Activated CD4-positive, alpha-beta T cell treated with anti-CD3 and anti-CD28 coated beads for 1 hour (primary cell): ENCODE measurements around the gene CCDC57.

Experiments used
- DNase-seq: peaks from one replicate; pipeline ENCODE4 v3.0.0-alpha.2; 2020

CCDC57 gene

DNA sequence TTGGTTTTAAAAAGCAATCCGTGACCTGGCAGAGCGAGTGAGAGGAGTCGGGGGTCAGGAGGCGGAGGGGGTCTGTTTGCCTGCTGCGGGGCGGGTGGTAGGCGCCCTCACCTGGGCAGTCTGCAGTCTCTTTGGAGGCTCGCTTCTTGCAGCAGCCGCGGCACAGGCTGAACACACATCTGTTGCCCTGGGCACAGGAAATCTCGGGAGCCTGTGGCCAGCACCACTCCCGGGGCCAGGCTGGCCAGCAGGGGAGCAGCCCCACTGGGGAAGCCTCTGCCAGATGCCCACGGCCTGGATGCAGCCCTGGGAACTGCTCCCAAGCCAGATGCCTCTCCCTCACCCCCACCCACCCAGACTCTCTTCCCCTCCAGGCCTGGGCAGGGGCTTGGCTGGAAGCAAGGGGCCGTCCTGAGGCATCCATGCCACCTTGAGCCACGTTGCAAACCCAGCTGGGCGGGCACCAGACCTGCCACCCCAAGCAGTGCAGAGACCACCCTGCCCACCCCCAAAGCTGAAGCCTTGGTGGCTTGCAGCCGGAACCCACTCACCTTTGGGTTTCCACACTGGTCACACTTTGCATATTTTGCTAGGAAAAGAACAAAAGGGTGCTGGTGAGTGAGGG lies 154.3 kb downstream of the CCDC57 start:
- no peak for DNase-seq

DNA sequence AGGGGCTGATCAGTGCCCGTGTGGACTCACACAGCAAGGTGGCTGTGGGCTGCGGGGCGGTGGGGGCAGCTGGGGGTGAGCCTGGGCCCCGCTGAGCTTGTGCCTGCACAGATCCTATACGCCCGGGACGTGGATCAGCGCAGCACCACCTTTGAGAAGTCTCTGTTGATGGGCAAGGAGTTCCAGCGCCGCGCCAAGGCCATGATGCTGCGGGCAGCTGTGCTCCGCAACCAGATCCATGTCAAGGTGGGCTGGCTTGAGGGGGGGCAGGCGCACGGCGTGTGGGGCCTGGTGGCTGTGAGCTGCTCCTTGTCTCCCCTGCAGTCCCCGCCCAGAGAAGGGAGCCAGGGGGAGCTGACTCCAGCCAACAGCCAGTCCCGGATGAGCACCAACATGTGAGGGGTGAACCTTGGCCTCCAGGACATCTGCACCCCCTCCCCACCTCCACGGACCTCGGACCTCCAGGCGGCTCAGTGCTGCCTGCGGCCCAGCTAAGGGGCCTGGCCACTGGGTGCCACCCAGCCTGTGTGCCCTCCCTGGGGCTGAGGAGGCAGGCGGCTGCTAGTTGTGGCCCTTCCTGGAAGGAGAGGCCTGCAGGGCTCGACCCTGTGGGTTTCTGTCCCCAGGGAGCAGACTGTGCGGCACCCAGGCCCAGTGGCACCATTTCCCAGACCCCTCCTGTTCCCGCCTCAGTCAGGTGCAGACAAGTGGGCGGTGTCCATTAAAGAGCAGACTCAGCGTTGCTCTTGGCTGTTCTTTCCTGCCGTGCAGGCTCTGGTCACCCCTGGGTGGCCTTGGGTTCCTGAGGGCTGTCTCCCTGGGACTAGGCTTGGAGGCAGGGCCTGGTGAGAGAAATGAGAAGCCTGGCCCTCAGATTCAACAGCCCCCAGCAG lies 155.7 kb downstream of the CCDC57 start:
- no peak for DNase-seq

DNA sequence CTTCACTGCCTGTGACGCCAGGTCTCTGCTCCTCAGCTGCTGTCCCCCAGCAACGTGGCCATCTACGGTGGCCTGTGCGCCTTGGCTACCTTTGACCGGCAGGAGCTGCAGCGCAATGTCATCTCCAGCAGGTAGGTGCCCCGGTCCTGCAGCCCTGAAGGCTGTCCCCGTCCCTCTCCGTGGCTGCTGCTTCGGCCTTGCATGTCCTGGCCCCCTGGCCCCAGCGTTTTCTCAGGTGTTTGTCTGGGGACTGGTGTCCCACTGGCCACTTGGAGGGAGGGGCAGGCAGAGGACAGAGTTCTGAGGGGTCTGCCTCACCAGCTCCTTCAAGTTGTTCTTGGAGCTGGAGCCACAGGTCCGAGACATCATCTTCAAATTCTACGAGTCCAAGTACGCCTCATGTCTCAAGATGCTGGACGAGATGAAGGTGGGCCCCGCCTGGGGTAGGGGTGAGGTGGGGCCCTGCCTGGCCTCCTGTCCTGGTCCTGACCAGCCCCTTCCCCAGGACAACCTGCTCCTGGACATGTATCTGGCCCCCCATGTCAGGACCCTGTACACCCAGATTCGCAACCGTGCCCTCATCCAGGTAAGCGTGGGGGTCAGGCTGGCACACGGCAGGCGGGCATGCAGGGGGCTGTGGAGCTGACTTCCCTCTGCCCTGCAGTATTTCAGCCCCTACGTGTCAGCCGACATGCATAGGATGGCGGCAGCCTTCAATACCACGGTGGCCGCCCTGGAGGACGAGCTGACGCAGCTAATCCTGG lies 156.5 kb downstream of the CCDC57 start:
- DNase-seq: no peak

DNA sequence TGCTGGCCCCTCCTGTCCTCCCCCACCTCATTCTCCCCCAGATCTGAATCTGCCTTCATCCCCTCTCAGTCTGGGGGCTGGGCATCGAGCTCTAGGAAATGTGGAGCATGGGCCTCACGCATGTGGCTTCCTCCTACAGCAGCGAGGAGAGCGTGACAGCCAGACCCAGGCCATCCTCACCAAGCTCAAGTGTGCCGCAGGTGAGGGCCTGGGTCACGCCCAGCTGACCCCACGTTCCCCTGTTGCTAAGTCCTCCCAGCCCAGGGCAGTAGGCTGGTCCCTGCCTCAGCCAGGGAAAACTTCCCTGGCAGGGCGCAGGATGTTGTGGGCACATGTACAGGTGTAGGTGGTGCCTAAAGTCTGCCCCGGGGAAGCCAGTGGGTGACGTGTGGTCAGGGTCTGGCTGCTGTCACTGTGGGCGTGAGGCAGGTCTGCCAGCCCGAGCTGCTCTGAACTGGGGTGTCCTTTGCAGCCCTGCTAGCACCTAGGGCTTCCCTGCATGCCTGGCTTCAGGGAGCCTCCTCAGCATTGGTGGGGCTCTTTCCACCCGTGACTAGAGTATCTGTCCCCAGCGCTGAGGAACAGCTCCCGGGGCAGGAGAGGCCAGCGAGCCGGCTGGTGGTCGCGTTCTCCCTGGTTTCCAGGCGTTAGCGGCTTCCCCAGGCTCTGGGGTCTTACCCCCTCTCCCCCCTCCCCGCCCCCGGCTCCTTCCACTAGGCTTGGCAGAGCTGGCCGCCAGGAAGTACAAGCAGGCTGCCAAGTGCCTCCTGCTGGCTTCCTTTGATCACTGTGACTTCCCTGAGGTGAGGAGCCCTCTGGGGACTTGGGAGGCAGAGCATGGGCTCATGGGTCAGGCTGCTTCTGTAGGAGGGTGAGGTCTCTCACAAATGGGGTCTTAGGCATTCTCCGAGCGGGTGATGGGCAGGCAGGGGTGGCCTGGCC lies 157.3 kb downstream of the CCDC57 start:
- DNase-seq: no peak

DNA sequence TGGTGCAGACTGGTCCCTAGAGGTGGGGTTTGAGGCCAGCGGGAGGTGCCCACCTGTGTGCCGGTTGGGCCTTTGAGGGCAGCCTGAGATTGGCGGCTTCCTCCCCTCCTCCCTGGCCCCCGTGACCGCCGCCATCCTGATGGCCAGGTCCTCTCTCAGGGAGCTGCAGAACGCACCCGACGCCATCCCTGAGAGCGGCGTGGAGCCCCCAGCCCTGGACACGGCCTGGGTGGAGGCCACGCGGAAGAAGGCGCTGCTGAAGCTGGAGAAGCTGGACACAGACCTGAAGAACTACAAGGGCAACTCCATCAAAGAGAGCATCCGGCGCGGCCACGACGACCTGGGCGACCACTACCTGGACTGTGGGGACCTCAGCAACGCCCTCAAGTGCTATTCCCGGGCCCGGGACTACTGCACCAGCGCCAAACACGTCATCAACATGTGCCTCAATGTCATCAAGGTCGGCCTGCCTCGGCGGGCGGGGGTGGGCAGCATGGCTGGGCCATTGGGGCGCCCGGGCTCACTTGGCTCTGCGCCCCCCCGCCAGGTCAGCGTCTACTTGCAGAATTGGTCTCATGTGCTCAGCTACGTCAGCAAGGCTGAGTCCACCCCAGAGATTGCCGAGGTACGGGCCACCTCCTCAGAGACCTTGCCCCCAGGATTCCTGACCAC lies 158.2 kb downstream of the CCDC57 start:
- no peak for DNase-seq

DNA sequence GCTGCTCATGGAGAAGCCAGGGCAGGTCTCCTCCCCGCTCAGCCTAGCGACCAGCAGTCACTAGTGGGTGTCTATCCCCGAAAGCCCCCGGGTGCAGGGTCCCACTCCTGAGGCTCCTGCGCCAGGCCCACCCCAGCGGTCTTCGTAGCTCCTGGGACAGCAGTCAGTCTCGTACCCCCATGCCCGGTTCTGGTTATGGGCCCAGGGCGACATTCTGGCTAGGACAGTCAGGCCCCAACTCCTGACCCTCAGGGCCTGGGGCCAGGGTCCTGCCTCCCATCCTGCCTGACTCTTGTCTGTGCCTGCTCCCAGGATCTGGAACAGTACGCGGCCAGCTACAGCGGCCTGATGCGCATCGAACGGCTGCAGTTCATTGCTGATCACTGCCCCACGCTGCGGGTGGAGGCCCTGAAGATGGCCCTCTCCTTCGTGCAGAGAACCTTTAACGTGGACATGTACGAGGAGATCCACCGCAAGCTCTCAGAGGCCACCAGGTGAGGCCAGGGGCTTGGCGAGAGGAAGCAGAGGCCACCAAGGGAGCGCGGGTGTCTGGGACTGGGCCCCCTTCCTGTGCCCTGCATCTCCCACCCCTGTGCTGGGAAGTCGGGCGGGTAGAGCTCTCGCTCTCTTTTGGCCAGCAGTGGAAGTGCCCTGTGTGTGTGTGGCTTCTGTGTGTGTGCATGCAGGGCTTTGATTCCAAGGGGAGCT lies 158.9 kb downstream of the CCDC57 start:
- DNase-seq: no peak

DNA sequence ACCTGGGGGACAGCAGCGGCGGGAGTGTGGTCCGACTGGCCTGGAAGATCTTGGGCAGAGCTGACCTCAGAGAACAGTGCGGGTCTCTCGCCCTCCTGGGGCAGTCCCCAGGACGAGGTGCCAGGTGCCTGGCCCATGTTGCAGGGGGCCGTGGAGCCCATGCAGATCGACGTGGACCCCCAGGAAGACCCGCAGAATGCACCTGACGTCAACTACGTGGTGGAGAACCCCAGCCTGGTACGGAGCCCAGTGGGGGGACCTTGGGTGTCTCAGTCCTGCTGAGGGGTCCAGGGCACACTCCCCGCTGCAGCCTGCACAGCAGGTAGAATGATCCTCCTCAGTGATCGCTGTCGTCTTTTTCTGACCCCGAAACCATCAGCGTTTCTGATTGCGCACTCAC lies 159.5 kb downstream of the CCDC57 start:
- no peak for DNase-seq

DNA sequence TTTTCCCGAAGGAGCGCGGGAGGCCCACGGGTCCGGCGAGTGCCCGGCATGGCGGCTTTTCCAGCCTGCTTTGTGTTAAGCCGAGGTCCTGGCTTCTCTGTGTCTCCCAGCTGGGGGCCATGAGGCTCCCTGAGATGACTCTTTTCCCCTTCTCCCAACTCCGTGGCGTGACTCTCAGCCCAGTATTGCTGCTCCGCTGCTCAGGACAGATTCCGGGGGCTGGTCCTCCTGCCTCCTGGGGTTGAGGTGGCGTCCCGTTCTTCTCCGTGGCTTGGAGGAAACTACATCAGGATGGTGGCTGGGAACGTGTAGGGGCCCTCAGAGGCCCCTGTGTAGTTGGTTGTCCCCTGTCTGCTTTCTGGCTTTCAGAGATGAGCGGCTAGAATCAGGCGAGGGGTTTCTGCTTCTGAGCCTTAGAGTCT lies 160.0 kb downstream of the CCDC57 start:
- DNase-seq: no peak

DNA sequence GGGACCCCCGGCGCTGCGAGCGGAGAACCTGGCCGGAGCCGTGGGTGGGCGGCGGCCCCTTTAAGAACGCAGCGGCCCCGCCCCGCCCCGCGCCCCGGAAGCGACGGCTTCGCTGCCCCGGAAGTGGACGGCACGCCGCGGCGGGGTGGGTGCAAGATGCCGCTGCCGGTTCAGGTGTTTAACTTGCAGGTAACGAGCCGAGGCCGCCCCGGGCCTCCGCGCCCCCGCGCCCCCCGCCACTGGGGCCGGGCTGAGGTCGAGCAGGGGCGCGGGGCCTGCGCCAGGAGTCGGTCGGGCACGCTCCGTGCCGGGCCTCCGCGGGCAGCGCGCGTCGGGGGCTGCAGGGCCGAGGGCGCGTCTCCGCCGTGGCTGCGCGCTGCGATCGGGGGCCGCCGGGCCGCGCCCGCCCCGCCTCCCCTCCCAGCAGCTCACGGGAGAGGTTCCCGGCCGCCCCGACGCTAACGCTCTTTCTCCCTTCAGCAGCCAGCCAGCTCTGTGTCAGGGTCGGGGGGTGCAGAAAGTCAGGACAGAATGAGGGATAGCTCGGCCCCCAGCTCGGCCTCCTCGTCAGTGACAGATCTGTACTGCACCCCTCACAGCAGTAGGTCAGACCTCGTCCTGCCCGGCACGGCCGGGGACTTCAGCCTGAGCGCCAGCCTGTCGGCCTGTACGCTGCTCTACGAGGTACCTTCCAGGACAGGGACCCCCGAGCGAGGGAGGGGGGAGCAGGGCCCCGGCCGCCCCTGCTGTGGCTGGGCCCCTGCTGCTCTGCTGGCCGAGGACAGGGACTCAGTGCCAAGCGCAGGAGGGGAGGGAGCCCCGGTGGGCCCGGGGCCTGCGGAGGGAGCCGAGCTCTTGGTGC lies 160.6 kb downstream of the CCDC57 start, which contains the start of the genes GPS1 and RFNG:
TSS of gene GPS1 (plus strand) at position 123 of the 862 bp plus-strand sequence. CDS start at position 157, 34 bp downstream.
TSS of gene RFNG (minus strand) at position 36 of the 862 bp plus-strand sequence. CDS start 45 bp downstream, outside the sequence.
- DNase-seq: peak; percentile 74
